ENCODE results near the gene BHMT2.

Gene BHMT2

DNA sequence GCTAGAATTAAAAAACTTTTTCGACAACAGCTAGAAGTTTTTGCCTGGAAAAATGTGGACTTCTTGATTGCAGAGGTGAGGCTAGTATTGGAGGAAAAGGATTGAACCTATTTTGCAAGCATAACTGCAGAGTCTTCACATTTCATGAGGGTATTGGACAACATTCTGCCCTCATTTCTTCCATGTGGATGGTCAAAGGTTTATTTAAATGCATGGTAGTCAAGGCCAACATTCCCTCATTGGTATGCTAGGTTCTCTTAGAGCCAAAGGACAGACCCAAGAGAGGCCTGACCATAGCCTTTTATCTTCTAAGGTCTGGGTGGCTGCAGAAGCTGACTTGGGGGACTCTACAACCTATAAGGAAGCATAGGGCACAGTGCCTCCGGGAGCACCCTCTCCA lies 11.2 kb downstream of the BHMT2 start:
- no peaks in the 10 kb centered on the region for H3K4me1 ChIP-seq (ENCODE audit: control insufficient read depth in 2 of 2, insufficient read depth in 1 of 2, low read depth in 1 of 2, low read length in 2 of 2)
- H3K36me3 ChIP-seq (replicated peaks in 1 of 2; ENCODE audit: control insufficient read depth in 2 of 2, insufficient read depth in 2 of 2, low read length in 2 of 2), result no peaks in the 10 kb centered on the region
- H2BK5ac ChIP-seq (ENCODE audit: low read length), result no peak overlapping the region
- no CpG with 5 or more reads among the region's 2 CpGs for WGBS, 2 donors (ENCODE audit: extremely low coverage in 2 of 2, insufficient read length in 2 of 2, insufficient replicate concordance in 1 of 2)
- H3K79me1 ChIP-seq (ENCODE audit: low read depth, low read length), result no peaks in the 10 kb centered on the region
- no peak overlapping the region for H4K8ac ChIP-seq (ENCODE audit: low read depth, low read length)
- H2BK12ac ChIP-seq (ENCODE audit: low read length), result no peak overlapping the region
- no peak overlapping the region for H3K4me2 ChIP-seq (ENCODE audit: insufficient read depth, low read length, poor library complexity, severe bottlenecking)
- no peak overlapping the region for H3K18ac ChIP-seq (ENCODE audit: low read length)
- H3K4me3 ChIP-seq (ENCODE audit: low read length in 2 of 2), result no peak overlapping the region
- no peak overlapping the region for H2AFZ ChIP-seq (ENCODE audit: low read length)
- H2AK5ac ChIP-seq (ENCODE audit: low read depth, low read length), result no peak overlapping the region
- no peak overlapping the region for H3K14ac ChIP-seq (ENCODE audit: low read length)
- H3K27ac ChIP-seq (replicated peaks; ENCODE audit: low read length), result no peak overlapping the region
- no peak overlapping the region for H3K9ac ChIP-seq (ENCODE audit: low read depth, low read length, poor library complexity)
- H2BK120ac ChIP-seq (ENCODE audit: low read depth, low read length), result no peak overlapping the region
- no peak overlapping the region for H3K4ac ChIP-seq (ENCODE audit: low read length)
- H3K23ac ChIP-seq (ENCODE audit: low read depth, low read length, poor library complexity), result no peak overlapping the region
- H2BK15ac ChIP-seq (ENCODE audit: low read length), result no peak overlapping the region
- H4K91ac ChIP-seq (ENCODE audit: low read depth, low read length, poor library complexity), result no peak overlapping the region
- no peaks in the 10 kb centered on the region for H3K9me3 ChIP-seq (replicated peaks in 1 of 2; ENCODE audit: control insufficient read depth in 2 of 2, insufficient read depth in 1 of 2, low read depth in 1 of 2, low read length in 2 of 2)
- DNase-seq (ENCODE audit: low spot score), result no peak
- peaks cover 0 to 3% (median 0%) of the 10 kb centered on the region in 3 experiments for H3K27me3 ChIP-seq (ENCODE audit: control insufficient read depth in 3 of 3, insufficient read depth in 3 of 3, low read depth in 1 of 3, low read length in 3 of 3)

DNA sequence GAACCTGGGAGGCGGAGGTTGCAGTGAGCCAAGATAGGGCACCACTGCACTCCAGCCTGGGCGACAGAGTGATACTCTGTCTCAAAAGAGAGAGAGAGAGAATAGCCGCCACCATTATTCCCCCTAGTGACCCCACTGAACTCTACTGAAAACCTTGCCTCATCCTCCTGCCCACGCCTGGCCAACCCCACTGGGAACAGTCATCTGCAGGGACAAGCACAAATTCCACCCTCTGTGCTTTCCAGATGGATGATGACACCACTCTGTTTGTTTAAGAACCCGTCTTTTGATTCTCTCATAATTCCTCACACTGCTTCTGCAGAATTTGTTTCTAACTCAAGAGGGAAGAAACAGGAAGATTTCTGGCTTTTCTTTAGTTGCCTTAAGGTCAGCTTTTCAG lies 12.2 kb downstream of the BHMT2 start:
- no peak overlapping the region for H3K27ac ChIP-seq (replicated peaks; ENCODE audit: low read length)

DNA sequence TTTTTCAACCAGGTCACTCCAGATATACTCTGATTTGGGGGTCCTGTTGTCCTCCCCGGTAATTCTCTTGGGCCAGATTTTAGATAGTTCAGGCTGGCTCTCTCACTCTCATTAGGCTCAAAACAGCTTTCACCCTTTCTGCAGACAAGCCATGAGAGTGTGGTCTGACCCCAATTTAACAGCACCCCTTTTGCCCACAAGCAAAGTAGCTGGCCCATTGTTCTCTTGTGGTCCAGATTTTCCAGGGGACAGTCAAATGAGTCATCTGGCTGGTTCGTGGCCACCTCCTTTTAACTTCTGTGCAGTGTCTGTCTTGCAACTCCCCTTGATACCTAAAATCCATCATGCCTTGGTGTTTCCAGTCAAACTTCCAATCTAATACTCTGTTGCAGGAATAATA lies 16.5 kb downstream of the BHMT2 start:
- Histone ChIP-seq H3K14ac (ENCODE audit: low read length) (no peak overlapping the region), H3K4me1 (ENCODE audit: control insufficient read depth in 2 of 2, insufficient read depth in 1 of 2, low read depth in 1 of 2, low read length in 2 of 2) (no peaks in the 10 kb centered on the region), H3K18ac (ENCODE audit: low read length) (no peak overlapping the region), H4K91ac (ENCODE audit: low read depth, low read length, poor library complexity) (no peak overlapping the region), H3K27ac (replicated peaks; ENCODE audit: low read length) (no peak overlapping the region), H3K27me3 (ENCODE audit: control insufficient read depth in 3 of 3, insufficient read depth in 3 of 3, low read depth in 1 of 3, low read length in 3 of 3) (no peaks in the 10 kb centered on the region), H3K9ac (ENCODE audit: low read depth, low read length, poor library complexity) (no peak overlapping the region), H2AK5ac (ENCODE audit: low read depth, low read length) (no peak overlapping the region), H3K79me1 (ENCODE audit: low read depth, low read length) (no peaks in the 10 kb centered on the region), H4K8ac (ENCODE audit: low read depth, low read length) (no peak overlapping the region), H2BK5ac (ENCODE audit: low read length) (no peak overlapping the region), H3K4me2 (ENCODE audit: insufficient read depth, low read length, poor library complexity, severe bottlenecking) (no peak overlapping the region), H3K9me3 (replicated peaks in 1 of 2; ENCODE audit: control insufficient read depth in 2 of 2, insufficient read depth in 1 of 2, low read depth in 1 of 2, low read length in 2 of 2) (no peaks in the 10 kb centered on the region), H2AFZ (ENCODE audit: low read length) (no peak overlapping the region), H2BK15ac (ENCODE audit: low read length) (no peak overlapping the region), H3K23ac (ENCODE audit: low read depth, low read length, poor library complexity) (no peak overlapping the region), H3K4ac (ENCODE audit: low read length) (no peak overlapping the region), H2BK120ac (ENCODE audit: low read depth, low read length) (no peak overlapping the region), H3K4me3 (ENCODE audit: low read length in 2 of 2) (no peak overlapping the region), H3K36me3 (replicated peaks in 1 of 2; ENCODE audit: control insufficient read depth in 2 of 2, insufficient read depth in 2 of 2, low read length in 2 of 2) (no peaks in the 10 kb centered on the region), H2BK12ac (ENCODE audit: low read length) (no peak overlapping the region)
- no CpG with 5 or more reads among the region's 2 CpGs for WGBS, 2 donors (ENCODE audit: extremely low coverage in 2 of 2, insufficient read length in 2 of 2, insufficient replicate concordance in 1 of 2)
- no peak for DNase-seq (ENCODE audit: low spot score)

More for the DNA sequence above, 12.2 kb downstream of the BHMT2 start:
- H4K8ac ChIP-seq (ENCODE audit: low read depth, low read length), result no peak overlapping the region
- no peak overlapping the region for H3K4ac ChIP-seq (ENCODE audit: low read length)
- H3K79me1 ChIP-seq (ENCODE audit: low read depth, low read length), result no peaks in the 10 kb centered on the region
- H3K18ac ChIP-seq (ENCODE audit: low read length), result no peak overlapping the region
- H3K9ac ChIP-seq (ENCODE audit: low read depth, low read length, poor library complexity), result no peak overlapping the region
- no CpG with 5 or more reads among the region's 5 CpGs for WGBS, 2 donors (ENCODE audit: extremely low coverage in 2 of 2, insufficient read length in 2 of 2, insufficient replicate concordance in 1 of 2)
- H2BK5ac ChIP-seq (ENCODE audit: low read length), result no peak overlapping the region
- no peak overlapping the region for H3K14ac ChIP-seq (ENCODE audit: low read length)
- H2BK12ac ChIP-seq (ENCODE audit: low read length), result no peak overlapping the region
- no peaks in the 10 kb centered on the region for H3K4me1 ChIP-seq (ENCODE audit: control insufficient read depth in 2 of 2, insufficient read depth in 1 of 2, low read depth in 1 of 2, low read length in 2 of 2)
- no peaks in the 10 kb centered on the region for H3K9me3 ChIP-seq (replicated peaks in 1 of 2; ENCODE audit: control insufficient read depth in 2 of 2, insufficient read depth in 1 of 2, low read depth in 1 of 2, low read length in 2 of 2)
- no peak overlapping the region for H2BK15ac ChIP-seq (ENCODE audit: low read length)
- H3K23ac ChIP-seq (ENCODE audit: low read depth, low read length, poor library complexity), result no peak overlapping the region
- no peak overlapping the region for H2BK120ac ChIP-seq (ENCODE audit: low read depth, low read length)
- no peak overlapping the region for H3K4me3 ChIP-seq (ENCODE audit: low read length in 2 of 2)
- H2AK5ac ChIP-seq (ENCODE audit: low read depth, low read length), result no peak overlapping the region
- no peaks in the 10 kb centered on the region for H3K36me3 ChIP-seq (replicated peaks in 1 of 2; ENCODE audit: control insufficient read depth in 2 of 2, insufficient read depth in 2 of 2, low read length in 2 of 2)
- no peak overlapping the region for H2AFZ ChIP-seq (ENCODE audit: low read length)
- H4K91ac ChIP-seq (ENCODE audit: low read depth, low read length, poor library complexity), result no peak overlapping the region
- no peak for DNase-seq (ENCODE audit: low spot score)
- H3K4me2 ChIP-seq (ENCODE audit: insufficient read depth, low read length, poor library complexity, severe bottlenecking), result no peak overlapping the region
- peaks cover 0 to under 1% (median 0%) of the 10 kb centered on the region in 3 experiments for H3K27me3 ChIP-seq (ENCODE audit: control insufficient read depth in 3 of 3, insufficient read depth in 3 of 3, low read depth in 1 of 3, low read length in 3 of 3)

DNA sequence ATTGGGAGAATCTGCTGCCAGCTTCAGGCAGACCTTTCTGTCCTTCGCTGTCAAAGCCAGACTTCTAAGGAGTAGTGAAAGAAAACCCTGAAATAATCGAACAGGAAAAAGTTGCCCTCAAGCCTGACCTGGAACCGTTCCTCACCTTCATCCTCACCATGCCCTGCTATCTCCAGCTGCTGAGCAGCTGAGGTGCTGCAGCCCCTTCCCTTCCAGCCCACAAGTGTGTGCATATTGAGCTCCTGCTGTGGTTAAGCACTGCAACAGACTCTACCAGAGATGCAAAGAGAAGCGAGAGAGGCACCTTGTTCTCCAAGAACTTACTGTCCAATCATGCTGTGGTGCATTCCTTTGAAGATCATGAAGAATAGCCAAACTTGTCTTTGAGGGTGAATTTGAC lies 18.9 kb downstream of the BHMT2 start:
- Histone ChIP-seq H3K4me3 (ENCODE audit: low read length in 2 of 2) (no peak overlapping the region), H4K91ac (ENCODE audit: low read depth, low read length, poor library complexity) (no peak overlapping the region), H3K23ac (ENCODE audit: low read depth, low read length, poor library complexity) (no peak overlapping the region), H2BK120ac (ENCODE audit: low read depth, low read length) (no peak overlapping the region), H2BK5ac (ENCODE audit: low read length) (no peak overlapping the region), H3K9ac (ENCODE audit: low read depth, low read length, poor library complexity) (no peak overlapping the region), H2BK12ac (ENCODE audit: low read length) (no peak overlapping the region), H3K27me3 (ENCODE audit: control insufficient read depth in 3 of 3, insufficient read depth in 3 of 3, low read depth in 1 of 3, low read length in 3 of 3) (no peaks in the 10 kb centered on the region), H4K8ac (ENCODE audit: low read depth, low read length) (peak overlapping the region; percentile 74), H3K14ac (ENCODE audit: low read length) (peak overlapping the region; percentile 72), H2AK5ac (ENCODE audit: low read depth, low read length) (no peak overlapping the region), H3K79me1 (ENCODE audit: low read depth, low read length) (no peaks in the 10 kb centered on the region), H3K27ac (replicated peaks; ENCODE audit: low read length) (no peak overlapping the region), H3K4me1 (ENCODE audit: control insufficient read depth in 2 of 2, insufficient read depth in 1 of 2, low read depth in 1 of 2, low read length in 2 of 2) (no peaks in the 10 kb centered on the region), H2BK15ac (ENCODE audit: low read length) (no peak overlapping the region), H3K36me3 (replicated peaks in 1 of 2; ENCODE audit: control insufficient read depth in 2 of 2, insufficient read depth in 2 of 2, low read length in 2 of 2) (no peaks in the 10 kb centered on the region), H2AFZ (ENCODE audit: low read length) (no peak overlapping the region), H3K4me2 (ENCODE audit: insufficient read depth, low read length, poor library complexity, severe bottlenecking) (no peak overlapping the region), H3K4ac (ENCODE audit: low read length) (no peak overlapping the region), H3K18ac (ENCODE audit: low read length) (no peak overlapping the region), H3K9me3 (replicated peaks in 1 of 2; ENCODE audit: control insufficient read depth in 2 of 2, insufficient read depth in 1 of 2, low read depth in 1 of 2, low read length in 2 of 2) (no peaks in the 10 kb centered on the region)
- no peak for DNase-seq (ENCODE audit: low spot score)
- WGBS, 2 donors (ENCODE audit: extremely low coverage in 2 of 2, insufficient read length in 2 of 2, insufficient replicate concordance in 1 of 2), result no CpG with 5 or more reads among the region's 4 CpGs

Measured in neuronal stem cell (in vitro differentiated cells).